HepG2 (cell line): ENCODE data around the gene PSMA7. TPM values are rescaled to one million over a fixed set of nuclear protein-coding genes. Genes with fewer than 3 reads are reported as not detected.

Experiments used
- BRD4 ChIP-seq: sonication (generic); formaldehyde crosslinking; IDR thresholded peaks from 2 replicates; pipeline ENCODE4 v1.4.0; 2020; ENCODE audit warnings: missing genetic modification reagents
- CREB3 ChIP-seq: sonication (generic); formaldehyde crosslinking; IDR thresholded peaks from 2 replicates; pipeline ENCODE4 v1.5.0; 2020; ENCODE audit warnings: missing genetic modification reagents
- EED ChIP-seq: sonication (generic); formaldehyde crosslinking; IDR thresholded peaks from 2 replicates; pipeline ENCODE4 v1.5.0; 2020; ENCODE audit warnings: mild to moderate bottlenecking, missing genetic modification reagents
- HNRNPL ChIP-seq: fragments of 200-400 bp; formaldehyde crosslinking; IDR thresholded peaks from 2 replicates; pipeline ENCODE4 v1.6.1; 2017; ENCODE audit warnings: mild to moderate bottlenecking, low read depth, low read length
- HOXA3 ChIP-seq: sonication (generic); formaldehyde crosslinking; IDR thresholded peaks from 2 replicates; pipeline ENCODE4 v1.5.0; 2020; ENCODE audit warnings: missing genetic modification reagents
- IRF1 ChIP-seq: sonication (generic); formaldehyde crosslinking; IDR thresholded peaks from 2 replicates; pipeline ENCODE4 v1.4.0; 2020; ENCODE audit warnings: low read depth, mild to moderate bottlenecking, missing genetic modification reagents
- ISX ChIP-seq: sonication (generic); formaldehyde crosslinking; conservative IDR thresholded peaks from 2 replicates; pipeline ENCODE4 v1.5.0; 2020; ENCODE audit warnings: missing genetic modification reagents
- MAFF ChIP-seq: IDR thresholded peaks from 2 replicates; pipeline ENCODE4 v1.6.1; 2011; ENCODE audit warnings: low read depth, low read length, improper control_type of control experiment
- RFXANK ChIP-seq: IDR thresholded peaks from 2 replicates; pipeline ENCODE4 v1.6.1; 2016
- SP4 ChIP-seq: sonication (generic); formaldehyde crosslinking; IDR thresholded peaks from 2 replicates; pipeline ENCODE4 v1.8.1; 2023; ENCODE audit warnings: mild to moderate bottlenecking, missing genetic modification reagents
- SP5 ChIP-seq: IDR thresholded peaks from 2 replicates; pipeline ENCODE4 v1.6.1; 2016; ENCODE audit warnings: low read depth, borderline replicate concordance
- TEAD3 ChIP-seq: optimal IDR thresholded peaks from 2 replicates; pipeline ENCODE3; 2016; ENCODE audit warnings: borderline replicate concordance
- U2AF1 ChIP-seq: fragments of 200-400 bp; formaldehyde crosslinking; optimal IDR thresholded peaks from 2 replicates; pipeline ENCODE3; 2017; ENCODE audit warnings: mild to moderate bottlenecking, low read depth, low read length
- ZFP90 ChIP-seq: sonication (generic); formaldehyde crosslinking; IDR thresholded peaks from 2 replicates; pipeline ENCODE4 v1.8.0; 2022; ENCODE audit warnings: missing genetic modification reagents, mild to moderate bottlenecking, inconsistent platforms, borderline replicate concordance
- ZNF317 ChIP-seq: sonication (generic); formaldehyde crosslinking; IDR thresholded peaks from 2 replicates; pipeline ENCODE4 v1.5.0; 2020; ENCODE audit warnings: mild to moderate bottlenecking, missing genetic modification reagents
- ZNF430 ChIP-seq: sonication (generic); formaldehyde crosslinking; IDR thresholded peaks from 2 replicates; pipeline ENCODE4 v1.9.0; 2021; ENCODE audit warnings: mild to moderate bottlenecking, missing genetic modification reagents
- ZNF629 ChIP-seq: sonication (generic); formaldehyde crosslinking; conservative IDR thresholded peaks from 2 replicates; pipeline ENCODE4 v1.5.0; 2020; ENCODE audit warnings: missing genetic modification reagents
- ZNF652 ChIP-seq: IDR thresholded peaks from 2 replicates; pipeline ENCODE4 v1.6.1; 2016; ENCODE audit warnings: low read depth, borderline replicate concordance
- polyA plus RNA-seq, 8 experiments: library from polyadenylated mRNA; depleted of rRNA in 3 of 8; stranded (reverse) in 7 of 8; unstranded in 1 of 8; fragments of >200 nt; fragmentation: Illumina TruSeq in 4 of 8; extraction: Trizol in 4 of 8; gene quantifications; 2 replicates each; pipeline versions ENCODE4 v1.2.1 to v1.2.3, GENCODE V29; 2011 to 2016; ENCODE audit warnings: low read depth in 4 of 8, missing spikeins in 1 of 8, mixed read lengths in 1 of 8; ENCODE audit not compliant: insufficient read depth in 1 of 8
- total RNA-seq, 5 experiments: library from RNA; depleted of rRNA; stranded (reverse); fragments of >200 nt; fragmentation: Illumina TruSeq; extraction: Trizol; gene quantifications; 2 replicates each; pipeline ENCODE4 v1.2.3, GENCODE V29; 2016; ENCODE audit warnings: low read depth in 1 of 5
- TF ChIP-seq, protein P1 (sequence below): sonication (generic); formaldehyde crosslinking; IDR thresholded peaks from 2 replicates; pipeline ENCODE4 v1.5.1; 2020; ENCODE audit warnings: mild to moderate bottlenecking, missing genetic modification reagents, moderate library complexity
- TF ChIP-seq, protein P2 (sequence below): sonication (generic); formaldehyde crosslinking; IDR thresholded peaks from 2 replicates; pipeline ENCODE4 v1.9.0; 2021; ENCODE audit warnings: missing genetic modification reagents, borderline replicate concordance
- TF ChIP-seq, protein P3 (sequence below): sonication (generic); formaldehyde crosslinking; IDR thresholded peaks from 2 replicates; pipeline ENCODE4 v1.4.0; 2020; ENCODE audit warnings: missing genetic modification reagents

The PSMA7 gene
- total and polyA plus RNA-seq, 2 of the 13 experiments (the other 11 are each of a cell fraction or from before 2014, with no cell fraction given): 531 to 631 TPM

DNA sequence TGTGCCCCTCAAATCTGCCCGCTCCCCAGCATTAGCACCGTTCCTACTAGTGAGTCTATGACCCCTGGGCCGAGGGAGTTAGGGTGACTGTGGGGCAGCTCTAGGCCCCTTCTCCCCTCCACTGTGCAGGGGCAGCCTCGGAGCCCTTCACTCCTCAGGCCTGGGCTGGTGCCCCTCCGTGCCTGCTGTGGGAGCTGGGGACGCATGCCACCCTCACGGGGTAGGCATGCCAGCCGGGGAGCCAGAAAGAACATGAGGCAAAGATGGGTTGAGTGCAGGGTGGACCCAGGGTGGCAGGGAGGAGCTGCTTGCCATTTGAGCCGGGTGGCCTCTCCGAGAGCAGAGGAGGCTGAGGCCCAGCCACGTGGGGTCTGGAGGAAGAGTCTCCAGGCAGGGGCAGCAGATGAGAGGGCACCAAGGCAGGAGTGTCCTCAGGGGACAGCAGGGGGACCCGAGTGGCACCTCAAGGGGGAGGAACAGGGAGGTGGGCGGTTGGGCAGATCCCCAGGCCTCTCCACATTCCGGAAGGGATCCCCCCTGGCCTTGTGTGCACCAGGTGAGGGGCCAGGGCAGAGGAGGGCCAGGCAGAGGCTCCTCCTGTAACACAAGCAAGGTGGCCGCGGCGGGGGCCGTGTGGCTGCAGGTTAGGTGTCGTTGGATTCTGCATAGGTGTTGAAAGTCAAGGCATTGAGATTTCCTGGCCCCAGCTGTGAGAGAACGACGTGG is 39.5 kb downstream of the PSMA7 start (continued):
- TF ChIP-seq ZFP90 (CRISPR knock-in tag) (no peak), HOXA3 (CRISPR knock-in tag) (no peak), TEAD3 (no peak), ZNF652 (CRISPR knock-in tag) (no peak), ZNF317 (CRISPR knock-in tag) (no peak), SP4 (0 out of 2 replicates have a peak, but pooled peaks have one; percentile 24), RFXANK (CRISPR knock-in tag) (no peak), ISX (CRISPR knock-in tag) (no peak), BRD4 (CRISPR knock-in tag) (no peak), SP5 (CRISPR knock-in tag) (no peak), ZNF430 (CRISPR knock-in tag) (no peak), ZNF629 (CRISPR knock-in tag) (no peak), IRF1 (CRISPR knock-in tag) (no peak), HNRNPL (peak; percentile 72; the same call in 1 of the 2 replicates), CREB3 (CRISPR knock-in tag) (no peak), MAFF (no peak), U2AF1 (no peak), EED (CRISPR knock-in tag) (peak; percentile 44; the same call in 1 of the 2 replicates)
- TF ChIP-seq, protein P1, sequence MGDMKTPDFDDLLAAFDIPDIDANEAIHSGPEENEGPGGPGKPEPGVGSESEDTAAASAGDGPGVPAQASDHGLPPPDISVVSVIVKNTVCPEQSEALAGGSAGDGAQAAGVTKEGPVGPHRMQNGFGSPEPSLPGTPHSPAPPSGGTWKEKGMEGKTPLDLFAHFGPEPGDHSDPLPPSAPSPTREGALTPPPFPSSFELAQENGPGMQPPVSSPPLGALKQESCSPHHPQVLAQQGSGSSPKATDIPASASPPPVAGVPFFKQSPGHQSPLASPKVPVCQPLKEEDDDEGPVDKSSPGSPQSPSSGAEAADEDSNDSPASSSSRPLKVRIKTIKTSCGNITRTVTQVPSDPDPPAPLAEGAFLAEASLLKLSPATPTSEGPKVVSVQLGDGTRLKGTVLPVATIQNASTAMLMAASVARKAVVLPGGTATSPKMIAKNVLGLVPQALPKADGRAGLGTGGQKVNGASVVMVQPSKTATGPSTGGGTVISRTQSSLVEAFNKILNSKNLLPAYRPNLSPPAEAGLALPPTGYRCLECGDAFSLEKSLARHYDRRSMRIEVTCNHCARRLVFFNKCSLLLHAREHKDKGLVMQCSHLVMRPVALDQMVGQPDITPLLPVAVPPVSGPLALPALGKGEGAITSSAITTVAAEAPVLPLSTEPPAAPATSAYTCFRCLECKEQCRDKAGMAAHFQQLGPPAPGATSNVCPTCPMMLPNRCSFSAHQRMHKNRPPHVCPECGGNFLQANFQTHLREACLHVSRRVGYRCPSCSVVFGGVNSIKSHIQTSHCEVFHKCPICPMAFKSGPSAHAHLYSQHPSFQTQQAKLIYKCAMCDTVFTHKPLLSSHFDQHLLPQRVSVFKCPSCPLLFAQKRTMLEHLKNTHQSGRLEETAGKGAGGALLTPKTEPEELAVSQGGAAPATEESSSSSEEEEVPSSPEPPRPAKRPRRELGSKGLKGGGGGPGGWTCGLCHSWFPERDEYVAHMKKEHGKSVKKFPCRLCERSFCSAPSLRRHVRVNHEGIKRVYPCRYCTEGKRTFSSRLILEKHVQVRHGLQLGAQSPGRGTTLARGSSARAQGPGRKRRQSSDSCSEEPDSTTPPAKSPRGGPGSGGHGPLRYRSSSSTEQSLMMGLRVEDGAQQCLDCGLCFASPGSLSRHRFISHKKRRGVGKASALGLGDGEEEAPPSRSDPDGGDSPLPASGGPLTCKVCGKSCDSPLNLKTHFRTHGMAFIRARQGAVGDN (CRISPR knock-in tag): peak; percentile 47
- TF ChIP-seq, protein P2, sequence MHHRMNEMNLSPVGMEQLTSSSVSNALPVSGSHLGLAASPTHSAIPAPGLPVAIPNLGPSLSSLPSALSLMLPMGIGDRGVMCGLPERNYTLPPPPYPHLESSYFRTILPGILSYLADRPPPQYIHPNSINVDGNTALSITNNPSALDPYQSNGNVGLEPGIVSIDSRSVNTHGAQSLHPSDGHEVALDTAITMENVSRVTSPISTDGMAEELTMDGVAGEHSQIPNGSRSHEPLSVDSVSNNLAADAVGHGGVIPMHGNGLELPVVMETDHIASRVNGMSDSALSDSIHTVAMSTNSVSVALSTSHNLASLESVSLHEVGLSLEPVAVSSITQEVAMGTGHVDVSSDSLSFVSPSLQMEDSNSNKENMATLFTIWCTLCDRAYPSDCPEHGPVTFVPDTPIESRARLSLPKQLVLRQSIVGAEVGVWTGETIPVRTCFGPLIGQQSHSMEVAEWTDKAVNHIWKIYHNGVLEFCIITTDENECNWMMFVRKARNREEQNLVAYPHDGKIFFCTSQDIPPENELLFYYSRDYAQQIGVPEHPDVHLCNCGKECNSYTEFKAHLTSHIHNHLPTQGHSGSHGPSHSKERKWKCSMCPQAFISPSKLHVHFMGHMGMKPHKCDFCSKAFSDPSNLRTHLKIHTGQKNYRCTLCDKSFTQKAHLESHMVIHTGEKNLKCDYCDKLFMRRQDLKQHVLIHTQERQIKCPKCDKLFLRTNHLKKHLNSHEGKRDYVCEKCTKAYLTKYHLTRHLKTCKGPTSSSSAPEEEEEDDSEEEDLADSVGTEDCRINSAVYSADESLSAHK (CRISPR knock-in tag): no peak
- TF ChIP-seq, protein P3, sequence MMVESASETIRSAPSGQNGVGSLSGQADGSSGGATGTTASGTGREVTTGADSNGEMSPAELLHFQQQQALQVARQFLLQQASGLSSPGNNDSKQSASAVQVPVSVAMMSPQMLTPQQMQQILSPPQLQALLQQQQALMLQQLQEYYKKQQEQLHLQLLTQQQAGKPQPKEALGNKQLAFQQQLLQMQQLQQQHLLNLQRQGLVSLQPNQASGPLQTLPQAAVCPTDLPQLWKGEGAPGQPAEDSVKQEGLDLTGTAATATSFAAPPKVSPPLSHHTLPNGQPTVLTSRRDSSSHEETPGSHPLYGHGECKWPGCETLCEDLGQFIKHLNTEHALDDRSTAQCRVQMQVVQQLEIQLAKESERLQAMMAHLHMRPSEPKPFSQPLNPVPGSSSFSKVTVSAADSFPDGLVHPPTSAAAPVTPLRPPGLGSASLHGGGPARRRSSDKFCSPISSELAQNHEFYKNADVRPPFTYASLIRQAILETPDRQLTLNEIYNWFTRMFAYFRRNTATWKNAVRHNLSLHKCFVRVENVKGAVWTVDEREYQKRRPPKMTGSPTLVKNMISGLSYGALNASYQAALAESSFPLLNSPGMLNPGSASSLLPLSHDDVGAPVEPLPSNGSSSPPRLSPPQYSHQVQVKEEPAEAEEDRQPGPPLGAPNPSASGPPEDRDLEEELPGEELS (CRISPR knock-in tag): no peak
